ENCODE results near the gene TMEM125. TPM values are rescaled to one million over a fixed set of nuclear protein-coding genes. Genes with fewer than 3 reads are reported as not detected.

The TMEM125 gene
- polyA plus RNA-seq, 1 of the 3 experiments (the other 2 are of a cell fraction) = not detected

GRCh38 chr1:43305461-43305860 lies 35.7 kb downstream of the TMEM125 start (continued):
- no peak for TF ChIP-seq MAX (IDR thresholded peaks at IDR 0.05; ENCODE audit: low read depth)
- TF ChIP-seq GABPA (IDR thresholded peaks at IDR 0.05; ENCODE audit: low read depth) = no peak
- TF ChIP-seq ZBTB33 (IDR thresholded peaks at IDR 0.05; ENCODE audit: borderline replicate concordance, low read depth) = no peak
- no peak for TF ChIP-seq JUND (IDR thresholded peaks at IDR 0.05)
- no peak for TF ChIP-seq FOXM1 (IDR thresholded peaks at IDR 0.05; ENCODE audit: low read depth)
- no peak for TF ChIP-seq TAF1 (IDR thresholded peaks at IDR 0.05; ENCODE audit: borderline replicate concordance, low read depth, low read length)
- TF ChIP-seq, protein P1, sequence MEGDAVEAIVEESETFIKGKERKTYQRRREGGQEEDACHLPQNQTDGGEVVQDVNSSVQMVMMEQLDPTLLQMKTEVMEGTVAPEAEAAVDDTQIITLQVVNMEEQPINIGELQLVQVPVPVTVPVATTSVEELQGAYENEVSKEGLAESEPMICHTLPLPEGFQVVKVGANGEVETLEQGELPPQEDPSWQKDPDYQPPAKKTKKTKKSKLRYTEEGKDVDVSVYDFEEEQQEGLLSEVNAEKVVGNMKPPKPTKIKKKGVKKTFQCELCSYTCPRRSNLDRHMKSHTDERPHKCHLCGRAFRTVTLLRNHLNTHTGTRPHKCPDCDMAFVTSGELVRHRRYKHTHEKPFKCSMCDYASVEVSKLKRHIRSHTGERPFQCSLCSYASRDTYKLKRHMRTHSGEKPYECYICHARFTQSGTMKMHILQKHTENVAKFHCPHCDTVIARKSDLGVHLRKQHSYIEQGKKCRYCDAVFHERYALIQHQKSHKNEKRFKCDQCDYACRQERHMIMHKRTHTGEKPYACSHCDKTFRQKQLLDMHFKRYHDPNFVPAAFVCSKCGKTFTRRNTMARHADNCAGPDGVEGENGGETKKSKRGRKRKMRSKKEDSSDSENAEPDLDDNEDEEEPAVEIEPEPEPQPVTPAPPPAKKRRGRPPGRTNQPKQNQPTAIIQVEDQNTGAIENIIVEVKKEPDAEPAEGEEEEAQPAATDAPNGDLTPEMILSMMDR (IDR thresholded peaks at IDR 0.05) = no peak
- TF ChIP-seq YY1 (IDR thresholded peaks at IDR 0.05; ENCODE audit: low read depth) = no peak
- TF ChIP-seq SIN3A (IDR thresholded peaks at IDR 0.05; ENCODE audit: borderline replicate concordance, low read depth, low read length) = no peak

GRCh38 chr1:43305926-43306687 lies 36.3 kb downstream of the TMEM125 start:
- no peaks in the 10 kb centered on the region for H4K20me1 ChIP-seq (ENCODE audit: insufficient read depth)
- H3K9ac ChIP-seq = no peak overlapping the region
- H3K27me3 ChIP-seq (ENCODE audit: insufficient read depth) = no peaks in the 10 kb centered on the region
- no peaks in the 10 kb centered on the region for H3K4me1 ChIP-seq (ENCODE audit: control insufficient read depth in 1 of 2, insufficient read depth in 2 of 2, low read depth in 1 of 2, low read length in 1 of 2)
- H3K9me3 ChIP-seq = no peaks in the 10 kb centered on the region
- no peaks in the 10 kb centered on the region for H3K79me2 ChIP-seq (ENCODE audit: insufficient read depth)
- H3F3A ChIP-seq (replicated peaks; ENCODE audit: insufficient read depth) = no peaks in the 10 kb centered on the region
- H3K27ac ChIP-seq (ENCODE audit: low read depth in 2 of 2, low read length in 1 of 2) = no peak overlapping the region
- no peak overlapping the region for H3K4me3 ChIP-seq (ENCODE audit: low read depth in 2 of 2, low read length in 1 of 2)
- no peaks in the 10 kb centered on the region for H3K9me2 ChIP-seq
- TF ChIP-seq ELF1 (IDR thresholded peaks at IDR 0.05) (no peak), NRF1 (IDR thresholded peaks at IDR 0.05; ENCODE audit: low read depth, low read length) (no peak), FOXJ3 (CRISPR knock-in tag; IDR thresholded peaks at IDR 0.05) (no peak), REST (IDR thresholded peaks at IDR 0.05; ENCODE audit: low read depth, low read length) (no peak)
- 57% methylated on average over 6 of the region's 6 CpGs for WGBS (ENCODE audit: low lambda C conversion rate)
- POLR2A ChIA-PET = no interaction called here
- no peaks in the 10 kb centered on the region for H3K36me3 ChIP-seq (replicated peaks in 1 of 2; ENCODE audit: control insufficient read depth in 1 of 2, insufficient read depth in 2 of 2, low read length in 1 of 2)
- no peak overlapping the region for H3K4me2 ChIP-seq
- no peak for DNase-seq
- no peak overlapping the region for H2AFZ ChIP-seq (ENCODE audit: low read depth)
- CTCF ChIA-PET = no interaction called here

All from SK-N-SH (cell line).